Mucosa of descending colon (tissue), 3 donors: Measurements from ENCODE around the gene EEF2KMT. TPM values are rescaled to one million over a fixed set of nuclear protein-coding genes. Genes with fewer than 3 reads are reported as not detected.
A peak's percentile ranks its signal among the peaks of the same experiment; 100 is the strongest.
"Not testable (repeated sequence)": the region's sequence is repeated elsewhere in the genome, so short reads cannot be mapped to it uniquely, and the experiment has no call there.

Experiments used
- ATAC-seq: fragments of 200-7000 bp; cut with Tn5 transposase; one replicate; pipeline ENCODE4 v1.9.1; 2020; ENCODE audit warnings: mild to moderate bottlenecking, moderate library complexity
- DNase-seq, 3 donors: peaks; one replicate each; pipeline ENCODE4 v3.0.0-alpha.2; 2020
- H3K36me3 ChIP-seq: fragments of 200-600 bp; one replicate; pipeline ENCODE4 v1.8.0; 2021; ENCODE audit warnings: low read depth, mild to moderate bottlenecking
- H3K4me1 ChIP-seq: fragments of 200-600 bp; one replicate; pipeline ENCODE4 v1.8.0; 2021; ENCODE audit warnings: low read depth, mild to moderate bottlenecking
- H3K4me3 ChIP-seq: fragments of 200-600 bp; one replicate; pipeline ENCODE4 v1.8.0; 2021; ENCODE audit warnings: mild to moderate bottlenecking
- H3K9me3 ChIP-seq: fragments of 200-600 bp; one replicate; pipeline ENCODE4 v1.8.0; 2021; ENCODE audit warnings: mild to moderate bottlenecking
- CTCF ChIP-seq: fragments of 200-600 bp; IDR thresholded peaks from one replicate; pipeline ENCODE4 v1.8.0; 2022; ENCODE audit warnings: antibody characterized with exemption, mild to moderate bottlenecking
- intact Hi-C, 2 donors: fragments of 100-400 bp; cut with DNase I in 1 of 2; cut with micrococcal nuclease in 1 of 2; formaldehyde crosslinking; loops; one replicate each; pipeline versions ENCODE4 v1.11.0 to v1.11.1; 2022; cut with DNase I, micrococcal nuclease
- total RNA-seq, 3 donors: library from RNA; stranded (reverse); fragmentation: NEBNext Ultra II Directional in 2 of 3; extraction: Animal tissue kit (Norgen Biotek cat#: 25700) in 2 of 3; gene quantifications; one replicate each; pipeline versions ENCODE4 v1.2.1 to v1.2.4, GENCODE V29; 2021 to 2023
- donor health status: DM: no; HTN: no; CAD: no; lungs with moderate emphysema.
- donor health status: DM: no; HTN: no; CAD: no.
- donor health status: DM: no; HTN: yes; CAD: no.

EEF2KMT gene
- total RNA-seq, 3 donors from 2014 or later: 5.7 to 7.5 (median 7.0) TPM

- Histone ChIP-seq H3K4me3 (no peak overlapping the region), H3K9me3 (no peaks in the 10 kb centered on the region), H3K36me3 (no peaks in the 10 kb centered on the region), H3K4me1 (no peaks in the 10 kb centered on the region)
- no peak for TF ChIP-seq CTCF
- no peak for ATAC-seq
- intact Hi-C loops: no loop called here
- no peak for DNase-seq
Measured at GRCh38 chr16:5108505-5109158, 11.0 kb upstream of the EEF2KMT start.

GRCh38 chr16:5105039-5105438 is 7.4 kb upstream of the EEF2KMT start:
- ATAC-seq, H3K4me1 ChIP-seq, intact Hi-C loops, H3K9me3 ChIP-seq, H3K36me3 ChIP-seq, H3K4me3 ChIP-seq: not testable (repeated sequence)
- peak in 2 of 3 donors; percentile 23 to 33 for DNase-seq

GRCh38 chr16:5103296-5104032 is 5.9 kb upstream of the EEF2KMT start:
- H3K4me3 ChIP-seq, H3K9me3 ChIP-seq, ATAC-seq, H3K36me3 ChIP-seq, DNase-seq, intact Hi-C loops, H3K4me1 ChIP-seq: not testable (repeated sequence)

- intact Hi-C loops, H3K4me3 ChIP-seq, H3K4me1 ChIP-seq, H3K36me3 ChIP-seq, ATAC-seq, H3K9me3 ChIP-seq, DNase-seq: not testable (repeated sequence)
Measured at GRCh38 chr16:5099174-5099573, 1.6 kb upstream of the EEF2KMT start.

GRCh38 chr16:5098221-5099159 is 895 bp upstream of the EEF2KMT start:
- H3K9me3 ChIP-seq, intact Hi-C loops, H3K36me3 ChIP-seq, ATAC-seq, H3K4me1 ChIP-seq: not testable (repeated sequence)
- H3K4me3 ChIP-seq: peak overlapping the region; percentile 46
- DNase-seq: peak; percentile 84 to 91 (median 89)

- H3K4me1 ChIP-seq, H3K9me3 ChIP-seq, ATAC-seq, H3K36me3 ChIP-seq, intact Hi-C loops: not testable (repeated sequence)
- peak overlapping the region; percentile 56 for H3K4me3 ChIP-seq
- DNase-seq: peak in 1 of 3 donors; percentile 46
Measured at GRCh38 chr16:5097061-5097469, 530 bp downstream of the EEF2KMT start.

- ATAC-seq, H3K36me3 ChIP-seq, H3K4me3 ChIP-seq, intact Hi-C loops, H3K4me1 ChIP-seq, H3K9me3 ChIP-seq: not testable (repeated sequence)
- peak in 2 of 3 donors; percentile 36 to 43 for DNase-seq
Measured at GRCh38 chr16:5096437-5097060, 1.0 kb downstream of the EEF2KMT start.

GRCh38 chr16:5095145-5095830 is 2.3 kb downstream of the EEF2KMT start:
- H3K9me3 ChIP-seq, H3K4me1 ChIP-seq, ATAC-seq, intact Hi-C loops, H3K4me3 ChIP-seq, H3K36me3 ChIP-seq: not testable (repeated sequence)
- DNase-seq: peak in 1 of 3 donors; percentile 22

GRCh38 chr16:5093746-5094145 is 3.8 kb downstream of the EEF2KMT start:
- ATAC-seq, H3K4me3 ChIP-seq, intact Hi-C loops, H3K36me3 ChIP-seq, H3K4me1 ChIP-seq, H3K9me3 ChIP-seq: not testable (repeated sequence)
- DNase-seq: peak in 1 of 3 donors; percentile 40

- H3K36me3 ChIP-seq, intact Hi-C loops, DNase-seq, H3K4me3 ChIP-seq, H3K9me3 ChIP-seq, ATAC-seq, H3K4me1 ChIP-seq: not testable (repeated sequence)
Measured at GRCh38 chr16:5093081-5093480, 4.5 kb downstream of the EEF2KMT start.

- intact Hi-C loops, ATAC-seq, H3K9me3 ChIP-seq: not testable (repeated sequence)
Measured at GRCh38 chr16:5090592-5090991, 7.0 kb downstream of the EEF2KMT start.

More at GRCh38 chr16:5090592-5090991, 7.0 kb downstream of the EEF2KMT start:
- H3K4me1 ChIP-seq, H3K4me3 ChIP-seq, H3K36me3 ChIP-seq: not testable (repeated sequence)
- peak in 1 of 3 donors; percentile 17 for DNase-seq
